Mesendoderm (in vitro differentiated cells): ENCODE data around the gene ARHGEF10L.

Source experiments
- DNase-seq: peaks from one replicate; pipeline ENCODE4 v3.0.0; 2013
- H2AK5ac ChIP-seq: 2 replicates; pipeline ENCODE4 v1.6.1; 2013; ENCODE audit warnings: low read length, inconsistent platforms
- H2BK120ac ChIP-seq: 2 replicates; pipeline ENCODE4 v1.6.1; 2013; ENCODE audit warnings: low read depth, mild to moderate bottlenecking, low read length, moderate library complexity, mixed read lengths
- H2BK15ac ChIP-seq: replicated peaks from 2 replicates; pipeline ENCODE4 v1.6.1; 2013; ENCODE audit warnings: low read depth, mild to moderate bottlenecking, moderate library complexity
- H2BK5ac ChIP-seq: 2 replicates; pipeline ENCODE4 v1.6.1; 2013; ENCODE audit warnings: low read length, inconsistent platforms
- H3K18ac ChIP-seq: 2 replicates; pipeline ENCODE4 v1.6.1; 2013; ENCODE audit warnings: mild to moderate bottlenecking, low read length, mixed read lengths
- H3K23ac ChIP-seq: one replicate; pipeline ENCODE4 v1.6.1; 2013; ENCODE audit warnings: low read length
- H3K27ac ChIP-seq: 2 replicates; pipeline ENCODE4 v1.5.1; 2013; ENCODE audit warnings: low read depth, mild to moderate bottlenecking, inconsistent platforms, low read length, moderate library complexity
- H3K27me3 ChIP-seq: 2 replicates; pipeline ENCODE4 v1.6.1; 2013; ENCODE audit warnings: low read length, control low read depth, mild to moderate bottlenecking, inconsistent platforms; ENCODE audit not compliant: insufficient read depth, poor library complexity
- H3K36me3 ChIP-seq: 2 replicates; pipeline ENCODE4 v1.6.1; 2013; ENCODE audit warnings: low read length, inconsistent platforms; ENCODE audit not compliant: control insufficient read depth, insufficient read depth
- H3K4ac ChIP-seq: one replicate; pipeline ENCODE4 v1.6.1; 2013; ENCODE audit warnings: low read depth, mild to moderate bottlenecking, low read length, moderate library complexity
- H3K4me1 ChIP-seq: 2 replicates; pipeline ENCODE4 v1.6.1; 2013; ENCODE audit warnings: low read depth, low read length, inconsistent platforms; ENCODE audit not compliant: control insufficient read depth
- H3K4me2 ChIP-seq: 2 replicates; pipeline ENCODE4 v1.6.1; 2013; ENCODE audit warnings: low read length
- H3K4me3 ChIP-seq: 2 replicates; pipeline ENCODE4 v1.5.1; 2013; ENCODE audit warnings: mild to moderate bottlenecking, low read length
- H3K56ac ChIP-seq: one replicate; pipeline ENCODE4 v1.6.1; 2013; ENCODE audit warnings: low read length
- H3K79me1 ChIP-seq: 2 replicates; pipeline ENCODE4 v1.6.1; 2013; ENCODE audit warnings: low read length, inconsistent platforms
- H3K79me2 ChIP-seq: 2 replicates; pipeline ENCODE4 v1.6.1; 2013; ENCODE audit warnings: mild to moderate bottlenecking, low read length; ENCODE audit not compliant: control insufficient read depth, insufficient read depth
- H3K9ac ChIP-seq: 2 replicates; pipeline ENCODE4 v1.6.1; 2013; ENCODE audit warnings: low read length, inconsistent platforms
- H4K5ac ChIP-seq: one replicate; pipeline ENCODE4 v1.6.1; 2013; ENCODE audit warnings: low read length
- H4K8ac ChIP-seq: one replicate; pipeline ENCODE4 v1.6.1; 2013; ENCODE audit warnings: low read depth, mild to moderate bottlenecking, control low read depth, low read length, moderate library complexity
- WGBS: extraction: QIAGEN DNeasy Blood & Tissue Kit; methylation state at CpG from one replicate; pipeline ENCODE4 v1.1.7; 2013; ENCODE audit warnings: low lambda C conversion rate, missing lambda C conversion rate; ENCODE audit not compliant: insufficient coverage; ENCODE audit errors: extremely low coverage; 5-methylcytosine and 5-hydroxymethylcytosine counted together

ARHGEF10L gene

GRCh38 chr1:17510138-17510537, 29.4 kb upstream of the ARHGEF10L start:
- H4K5ac ChIP-seq = no peak overlapping the region
- no peak overlapping the region for H3K18ac ChIP-seq
- no peak for DNase-seq
- H3K4me3 ChIP-seq = no peak overlapping the region
- H3K79me1 ChIP-seq = no peaks in the 10 kb centered on the region
- H3K4ac ChIP-seq = no peak overlapping the region
- H4K8ac ChIP-seq = no peak overlapping the region
- H3K36me3 ChIP-seq = no peaks in the 10 kb centered on the region
- no peak overlapping the region for H2BK15ac ChIP-seq
- no peak overlapping the region for H3K23ac ChIP-seq
- no peaks in the 10 kb centered on the region for H3K4me1 ChIP-seq
- H3K56ac ChIP-seq = no peak overlapping the region
- no peaks in the 10 kb centered on the region for H3K79me2 ChIP-seq
- no peak overlapping the region for H2AK5ac ChIP-seq
- no CpG with 5 or more reads among the region's 3 CpGs for WGBS
- H2BK5ac ChIP-seq = no peak overlapping the region
- no peaks in the 10 kb centered on the region for H3K27me3 ChIP-seq
- no peak overlapping the region for H3K4me2 ChIP-seq
- H2BK120ac ChIP-seq = no peak overlapping the region
- no peak overlapping the region for H3K27ac ChIP-seq
- no peak overlapping the region for H3K9ac ChIP-seq

GRCh38 chr1:17511188-17511587, 28.3 kb upstream of the ARHGEF10L start:
- H3K18ac ChIP-seq = no peak overlapping the region
- no CpG with 5 or more reads among the region's 2 CpGs for whole genome bisulfite sequencing

GRCh38 chr1:17513131-17513530, 26.4 kb upstream of the ARHGEF10L start:
- no peak overlapping the region for H3K18ac ChIP-seq
- H2BK120ac ChIP-seq = no peak overlapping the region
- H3K4ac ChIP-seq = no peak overlapping the region
- H3K23ac ChIP-seq = no peak overlapping the region
- no peak overlapping the region for H2AK5ac ChIP-seq
- no peak overlapping the region for H3K27ac ChIP-seq
- H3K79me1 ChIP-seq = no peaks in the 10 kb centered on the region
- no peak overlapping the region for H3K4me3 ChIP-seq
- no peak overlapping the region for H3K4me2 ChIP-seq
- no peak overlapping the region for H4K8ac ChIP-seq
- H3K36me3 ChIP-seq = no peaks in the 10 kb centered on the region
- no peak overlapping the region for H3K9ac ChIP-seq
- H3K4me1 ChIP-seq = no peaks in the 10 kb centered on the region
- no peak overlapping the region for H2BK15ac ChIP-seq
- no CpG with 5 or more reads among the region's 4 CpGs for WGBS
- no peak overlapping the region for H4K5ac ChIP-seq
- no peaks in the 10 kb centered on the region for H3K79me2 ChIP-seq
- H2BK5ac ChIP-seq = no peak overlapping the region
- no peaks in the 10 kb centered on the region for H3K27me3 ChIP-seq
- DNase-seq = no peak
- H3K56ac ChIP-seq = no peak overlapping the region

More at GRCh38 chr1:17511188-17511587, 28.3 kb upstream of the ARHGEF10L start:
- H2BK5ac ChIP-seq = no peak overlapping the region
- H2BK15ac ChIP-seq = no peak overlapping the region
- H3K4me2 ChIP-seq = no peak overlapping the region
- no peaks in the 10 kb centered on the region for H3K36me3 ChIP-seq
- no peak overlapping the region for H3K27ac ChIP-seq
- no peaks in the 10 kb centered on the region for H3K4me1 ChIP-seq
- H3K23ac ChIP-seq = no peak overlapping the region
- no peaks in the 10 kb centered on the region for H3K27me3 ChIP-seq
- H3K79me2 ChIP-seq = no peaks in the 10 kb centered on the region
- no peak overlapping the region for H3K4ac ChIP-seq
- H2AK5ac ChIP-seq = no peak overlapping the region
- H2BK120ac ChIP-seq = no peak overlapping the region
- no peak overlapping the region for H3K4me3 ChIP-seq
- no peak overlapping the region for H4K8ac ChIP-seq
- no peak overlapping the region for H3K9ac ChIP-seq
- DNase-seq = no peak
- H4K5ac ChIP-seq = no peak overlapping the region
- no peaks in the 10 kb centered on the region for H3K79me1 ChIP-seq
- no peak overlapping the region for H3K56ac ChIP-seq

GRCh38 chr1:17514776-17515175, 24.7 kb upstream of the ARHGEF10L start:
- WGBS = no CpG with 5 or more reads among the region's 10 CpGs
- no peak overlapping the region for H2BK120ac ChIP-seq

GRCh38 chr1:17515902-17516301, 23.6 kb upstream of the ARHGEF10L start:
- DNase-seq = no peak
- no peaks in the 10 kb centered on the region for H3K79me1 ChIP-seq
- H3K9ac ChIP-seq = no peak overlapping the region
- no peak overlapping the region for H2BK5ac ChIP-seq
- WGBS = no CpG with 5 or more reads among the region's 5 CpGs
- no peak overlapping the region for H3K27ac ChIP-seq
- no peak overlapping the region for H4K8ac ChIP-seq
- no peak overlapping the region for H3K23ac ChIP-seq
- no peak overlapping the region for H2AK5ac ChIP-seq
- H3K18ac ChIP-seq = no peak overlapping the region
- H4K5ac ChIP-seq = no peak overlapping the region
- no peak overlapping the region for H3K4me3 ChIP-seq
- H3K79me2 ChIP-seq = no peaks in the 10 kb centered on the region
- H3K4ac ChIP-seq = no peak overlapping the region
- no peak overlapping the region for H2BK15ac ChIP-seq
- H3K27me3 ChIP-seq = no peaks in the 10 kb centered on the region
- no peak overlapping the region for H2BK120ac ChIP-seq
- no peaks in the 10 kb centered on the region for H3K4me1 ChIP-seq
- no peak overlapping the region for H3K4me2 ChIP-seq
- H3K36me3 ChIP-seq = no peaks in the 10 kb centered on the region
- no peak overlapping the region for H3K56ac ChIP-seq

More at GRCh38 chr1:17514776-17515175, 24.7 kb upstream of the ARHGEF10L start:
- H3K79me1 ChIP-seq = no peaks in the 10 kb centered on the region
- no peaks in the 10 kb centered on the region for H3K4me1 ChIP-seq
- H4K5ac ChIP-seq = no peak overlapping the region
- H2BK5ac ChIP-seq = no peak overlapping the region
- no peak overlapping the region for H3K18ac ChIP-seq
- no peak overlapping the region for H2BK15ac ChIP-seq
- no peak for DNase-seq
- H3K36me3 ChIP-seq = no peaks in the 10 kb centered on the region
- H3K4me2 ChIP-seq = no peak overlapping the region
- H3K56ac ChIP-seq = no peak overlapping the region
- no peak overlapping the region for H3K27ac ChIP-seq
- H3K27me3 ChIP-seq = no peaks in the 10 kb centered on the region
- no peak overlapping the region for H3K23ac ChIP-seq
- H3K4ac ChIP-seq = no peak overlapping the region
- H3K4me3 ChIP-seq = no peak overlapping the region
- H3K9ac ChIP-seq = no peak overlapping the region
- no peaks in the 10 kb centered on the region for H3K79me2 ChIP-seq
- no peak overlapping the region for H4K8ac ChIP-seq
- H2AK5ac ChIP-seq = no peak overlapping the region
